Heart left ventricle (tissue), 16 donors: Measurements from ENCODE around the gene SCLT1. TPM values are rescaled to one million over a fixed set of nuclear protein-coding genes. Genes with fewer than 3 reads are reported as not detected.
A peak's percentile ranks its signal among the peaks of the same experiment; 100 is the strongest.

Experiments used
- ATAC-seq, 4 donors: fragments of 200-7000 bp; cut with Tn5 transposase; one replicate each; pipeline ENCODE4 v1.9.1; 2020 to 2022; ENCODE audit warnings: moderate library complexity in 4 of 4, mild to moderate bottlenecking in 3 of 4, moderate number of reproducible peaks in 1 of 4
- DNase-seq, 5 donors: peaks; one replicate each; pipeline ENCODE4 v3.0.0-alpha.2; 2020
- H3K27ac ChIP-seq, 12 donors: fragments of 200-600 bp; sonication (generic) in 4 of 12; one replicate each; pipeline versions ENCODE4 v1.5.0 to v1.8.0; 2016 to 2022; ENCODE audit warnings: mild to moderate bottlenecking in 2 of 12
- H3K27me3 ChIP-seq, 9 donors: fragments of 200-600 bp; sonication (generic) in 2 of 9; one replicate each; pipeline versions ENCODE4 v1.5.1 to v1.8.0; 2016 to 2022; ENCODE audit warnings: mild to moderate bottlenecking in 3 of 9
- H3K36me3 ChIP-seq, 9 donors: fragments of 200-600 bp; sonication (generic) in 2 of 9; one replicate each; pipeline versions ENCODE4 v1.5.0 to v1.8.0; 2018 to 2022; ENCODE audit warnings: mild to moderate bottlenecking in 2 of 9
- H3K4me1 ChIP-seq, 12 donors: fragments of 200-600 bp; sonication (generic) in 4 of 12; one replicate each; pipeline versions ENCODE4 v1.5.0 to v1.8.0; 2016 to 2022; ENCODE audit warnings: mild to moderate bottlenecking in 3 of 12
- H3K4me3 ChIP-seq, 12 donors: fragments of 200-600 bp; sonication (generic) in 4 of 12; one replicate each; pipeline versions ENCODE4 v1.5.0 to v1.8.0; 2017 to 2022; ENCODE audit warnings: mild to moderate bottlenecking in 9 of 12, moderate library complexity in 4 of 12
- H3K9me3 ChIP-seq, 12 donors: fragments of 200-600 bp; sonication (generic) in 4 of 12; one replicate each; pipeline versions ENCODE4 v1.5.0 to v1.8.0; 2016 to 2022; ENCODE audit warnings: mild to moderate bottlenecking in 1 of 12
- CTCF ChIP-seq, 12 donors: fragments of 200-600 bp; sonication (generic) in 4 of 12; IDR thresholded peaks; one replicate each; pipeline versions ENCODE4 v1.5.0 to v1.8.0; 2018 to 2022; ENCODE audit warnings: antibody characterized with exemption in 12 of 12, mild to moderate bottlenecking in 5 of 12
- POLR2A ChIP-seq, 2 donors: fragments of 450-650 bp; IDR thresholded peaks; one replicate each; pipeline ENCODE4 v1.6.1; 2017; ENCODE audit warnings: antibody characterized with exemption in 2 of 2, mild to moderate bottlenecking in 2 of 2, moderate library complexity in 2 of 2
- WGBS, 4 donors: extraction: QIAGEN DNeasy Blood & Tissue Kit in 2 of 4; methylation state at CpG; one replicate each; pipeline versions ENCODE4 v1.1.5 to v1.1.7; 2013 to 2018; 5-methylcytosine and 5-hydroxymethylcytosine counted together
- intact Hi-C, 10 donors: fragments of 100-400 bp; cut with DNase I; formaldehyde crosslinking; loops; one replicate each; pipeline versions ENCODE4 v1.11.1 to v1.14.2; 2022
- polyA plus RNA-seq, 2 donors: library from polyadenylated mRNA; stranded (reverse); fragments of 200-250 nt; gene quantifications; one replicate each; pipeline ENCODE4 v1.2.3, GENCODE V29; 2013
- total RNA-seq, 9 donors: library from RNA; depleted of rRNA in 2 of 9; stranded (reverse); fragments of >200 nt in 2 of 9; fragmentation: NEBNext Ultra II Directional in 3 of 9; extraction: Animal tissue kit (Norgen Biotek cat#: 25700) in 3 of 9; gene quantifications; one replicate each; pipeline versions ENCODE4 v1.1.0 to v1.2.4, GENCODE V29; 2016 to 2023
- donor health status: ischemic (EF 13 %, LVEDD 7.1; RV severe dilation, severe dysfunction).
- donor health status: healthy with polysubstance abuse.
- donor health status: DM: no; HTN: yes; CAD: no.
- donor health status: DM: no; HTN: no; CAD: no.
- donor health status: ischemic (EF 25% LVEDD 6.9; RV normal size, moderate dysfunction).
- donor health status: ischemic (EF 25% LVEDD 5.7; RV mildly dilated, moderate dysfunction).
- donor health status: healthy.
- donor health status: DM: yes; HTN: yes; CAD: no.
- donor health status: ischemic (EF 35%, LVEDD 5.7; RV mildly dilated, moderate dysfunction).
- donor health status: nonischemic (EF 11% LVEDD 7.7; RV severe dilation, severe dysfunction).
- donor health status: DM: yes; HTN: yes; CAD: no.
- donor health status: PGD.
- donor health status: ischemic (EF 29% LVEDD 5.4; RV normal size, mild dysfunction).
- donor health status: nonischemic (EF 23%, LVEDD 6.1; RV moderate dilation, normal function).

SCLT1 gene
- total and polyA plus RNA-seq, 11 donors: 3.4 to 13.7 (median 10.1) TPM

GRCh38 chr4:128855621-128856020 lies 237.7 kb downstream of the SCLT1 start:
- ATAC-seq: no peak
- Histone ChIP-seq H3K27ac (no peak overlapping the region), H3K36me3 (peaks cover 4 to 88% (median 77%) of the 10 kb centered on the region in 9 donors), H3K4me3 (no peak overlapping the region), H3K4me1 (peaks cover 0 to 38% (median 19%) of the 10 kb centered on the region in 12 donors), H3K9me3 (no peaks in the 10 kb centered on the region), H3K27me3 (no peaks in the 10 kb centered on the region)
- no peak for TF ChIP-seq POLR2A (IDR thresholded peaks at IDR 0.05)
- no peak for TF ChIP-seq CTCF (IDR thresholded peaks at IDR 0.05)
- intact Hi-C loops: loop anchor here in 1 of 10 donors (5.0 kb wide), 1 partner anchor 38 kb away; no protein-coding TSS in a partner anchor
- no peak for DNase-seq
- WGBS, 4 donors: 90 to 94% (median 92%) methylated on average over 7 of the region's 7 CpGs

DNA sequence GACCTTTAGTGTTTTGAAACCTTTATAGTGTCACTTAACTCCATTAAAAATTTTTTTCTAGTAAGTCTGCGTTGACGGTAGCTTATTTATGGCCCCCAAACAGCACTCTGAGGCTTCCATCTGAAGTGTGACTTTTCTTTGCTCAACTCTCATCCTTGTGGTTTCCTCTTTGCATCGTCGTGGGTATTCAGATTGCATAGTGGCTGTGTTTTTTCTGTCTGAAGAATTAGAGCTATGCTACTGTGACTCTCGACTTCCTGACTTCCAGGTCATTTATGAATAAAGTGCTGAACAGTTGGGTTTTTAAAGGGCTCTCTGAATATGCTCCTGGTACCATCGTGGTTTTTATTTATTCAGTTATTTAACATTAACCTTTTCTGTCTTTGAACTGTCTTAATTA lies 238.9 kb downstream of the SCLT1 start:
- Histone ChIP-seq H3K9me3 (no peaks in the 10 kb centered on the region), H3K4me1 (peaks cover 0 to 26% (median 9%) of the 10 kb centered on the region in 12 donors), H3K27me3 (no peaks in the 10 kb centered on the region), H3K27ac (peak overlapping the region in 1 of 12 donors; percentile 60), H3K36me3 (peaks cover 4 to 90% (median 87%) of the 10 kb centered on the region in 9 donors), H3K4me3 (no peak overlapping the region)
- 65 to 76% (median 70%) methylated on average over 6 of the region's 6 CpGs for WGBS, 4 donors
- no peak for TF ChIP-seq POLR2A (IDR thresholded peaks at IDR 0.05)
- no peak for TF ChIP-seq CTCF (IDR thresholded peaks at IDR 0.05)
- DNase-seq (no peak), ATAC-seq (no peak)
- intact Hi-C loops: no loop called here

GRCh38 chr4:128853741-128854140 lies 239.6 kb downstream of the SCLT1 start:
- Histone ChIP-seq H3K9me3 (no peaks in the 10 kb centered on the region), H3K4me3 (no peak overlapping the region), H3K36me3 (peaks cover 4 to 96% (median 94%) of the 10 kb centered on the region in 9 donors), H3K27ac (peak overlapping the region in 1 of 12 donors; percentile 60), H3K27me3 (no peaks in the 10 kb centered on the region), H3K4me1 (peaks cover 0 to 19% (median 3%) of the 10 kb centered on the region in 12 donors)
- DNase-seq (no peak), ATAC-seq (no peak)
- 81 to 87% (median 86%) methylated on average over 5 of the region's 5 CpGs for WGBS, 4 donors
- TF ChIP-seq POLR2A (IDR thresholded peaks at IDR 0.05): no peak
- TF ChIP-seq CTCF (IDR thresholded peaks at IDR 0.05): no peak
- intact Hi-C loops: no loop called here

DNA sequence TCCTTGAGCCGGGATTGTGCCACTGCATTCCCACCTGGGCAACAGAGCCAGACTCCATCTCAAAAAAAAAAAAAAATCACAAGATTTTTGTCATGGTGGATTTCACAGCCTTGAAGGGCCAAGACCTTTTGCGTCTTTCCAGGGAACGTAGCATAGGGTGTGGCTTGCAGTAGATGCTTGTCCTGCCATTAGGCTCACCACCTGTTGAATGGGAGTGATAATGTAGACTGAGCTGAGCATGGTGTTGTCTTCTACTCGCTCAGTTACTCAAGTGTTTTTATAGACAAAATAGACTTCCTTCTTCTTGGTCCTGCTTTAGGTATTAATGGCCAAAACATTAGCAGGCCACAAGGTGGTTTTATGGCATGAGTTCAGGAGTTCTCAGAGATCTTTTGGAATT lies 243.1 kb downstream of the SCLT1 start:
- Histone ChIP-seq H3K36me3 (peaks cover 4 to 100% (median 95%) of the 10 kb centered on the region in 9 donors), H3K4me3 (no peak overlapping the region), H3K27me3 (no peaks in the 10 kb centered on the region), H3K9me3 (no peaks in the 10 kb centered on the region), H3K27ac (no peak overlapping the region), H3K4me1 (peaks cover 0 to 37% (median 10%) of the 10 kb centered on the region in 12 donors)
- DNase-seq (no peak), ATAC-seq (no peak)
- WGBS, 4 donors: 95 to 98% (median 96%) methylated on average over 4 of the region's 4 CpGs
- TF ChIP-seq CTCF (IDR thresholded peaks at IDR 0.05) (no peak), POLR2A (IDR thresholded peaks at IDR 0.05) (no peak)
- intact Hi-C loops: no loop called here
